Liver (tissue), 9 donors: ENCODE measurements around the gene FAM168B. TPM values are rescaled to one million over a fixed set of nuclear protein-coding genes. Genes with fewer than 3 reads are reported as not detected.

Source experiments
- DNase-seq: peaks from one replicate; pipeline ENCODE4 v3.0.0-alpha.2; 2017; ENCODE audit warnings: low spot score
- H3K27ac ChIP-seq, 2 donors: one replicate each; pipeline ENCODE4 v1.7.0; 2013; ENCODE audit warnings: inconsistent platforms in 2 of 2, low read length in 2 of 2, control low read depth in 1 of 2, low read depth in 1 of 2, mild to moderate bottlenecking in 1 of 2
- H3K27me3 ChIP-seq, 4 donors: one replicate each; pipeline versions ENCODE4 v1.6.1 to v1.7.0; 2013; ENCODE audit warnings: low read length in 3 of 4, inconsistent platforms in 1 of 4, mild to moderate bottlenecking in 1 of 4, moderate library complexity in 1 of 4; ENCODE audit not compliant: control insufficient read depth in 4 of 4, insufficient read depth in 4 of 4
- H3K36me3 ChIP-seq, 4 donors: one replicate each; pipeline versions ENCODE4 v1.6.1 to v1.7.0; 2013; ENCODE audit warnings: low read length in 3 of 4, mild to moderate bottlenecking in 3 of 4, low read depth in 1 of 4, moderate library complexity in 1 of 4; ENCODE audit not compliant: control insufficient read depth in 4 of 4, insufficient read depth in 3 of 4
- H3K4me1 ChIP-seq, 4 donors: one replicate each; pipeline versions ENCODE4 v1.6.1 to v1.7.0; 2013; ENCODE audit warnings: low read length in 3 of 4, mild to moderate bottlenecking in 3 of 4, moderate library complexity in 1 of 4; ENCODE audit not compliant: control insufficient read depth in 4 of 4, insufficient read depth in 4 of 4
- H3K4me3 ChIP-seq, 3 donors: one replicate each; pipeline versions ENCODE4 v1.6.1 to v1.7.0; 2013; ENCODE audit warnings: low read length in 3 of 3, control low read depth in 1 of 3, low read depth in 1 of 3, mild to moderate bottlenecking in 1 of 3
- H3K9ac ChIP-seq, 2 donors: one replicate each; pipeline ENCODE4 v1.7.0; 2013; ENCODE audit warnings: low read length in 2 of 2, mild to moderate bottlenecking in 2 of 2, moderate library complexity in 2 of 2, control low read depth in 1 of 2, low read depth in 1 of 2
- H3K9me3 ChIP-seq, 4 donors: one replicate each; pipeline versions ENCODE4 v1.6.1 to v1.7.0; 2013; ENCODE audit warnings: low read length in 3 of 4; ENCODE audit not compliant: control insufficient read depth in 4 of 4
- CTCF ChIP-seq: fragments of 150-350 bp; IDR thresholded peaks from 2 replicates; pipeline ENCODE4 v1.5.1; 2017; ENCODE audit warnings: improper control_type of control experiment, low read depth, low read length; ENCODE audit not compliant: missing input control
- GABPA ChIP-seq, 2 donors: IDR thresholded peaks in 1 of 2; conservative IDR thresholded peaks in 1 of 2; 2 replicates each; pipeline ENCODE4 v1.6.1; 2016; ENCODE audit warnings: antibody characterized with exemption in 2 of 2, mild to moderate bottlenecking in 1 of 2, moderate library complexity in 1 of 2
- MAX ChIP-seq: IDR thresholded peaks from 2 replicates; pipeline ENCODE4 v1.6.1; 2016; ENCODE audit warnings: antibody characterized with exemption
- NR2F2 ChIP-seq: IDR thresholded peaks from 2 replicates; pipeline ENCODE4 v1.6.1; 2016; ENCODE audit warnings: antibody characterized with exemption
- REST ChIP-seq: IDR thresholded peaks from 2 replicates; pipeline ENCODE4 v1.6.1; 2016; ENCODE audit warnings: antibody characterized with exemption, mild to moderate bottlenecking
- RXRA ChIP-seq, 2 donors: IDR thresholded peaks; 2 replicates each; pipeline ENCODE4 v1.6.1; 2017 to 2018; ENCODE audit warnings: antibody characterized with exemption in 2 of 2, mild to moderate bottlenecking in 1 of 2
- YY1 ChIP-seq: IDR thresholded peaks from 2 replicates; pipeline ENCODE4 v1.6.1; 2016; ENCODE audit warnings: antibody characterized with exemption, mild to moderate bottlenecking
- ZBTB33 ChIP-seq: IDR thresholded peaks from 2 replicates; pipeline ENCODE4 v1.6.1; 2016; ENCODE audit warnings: antibody characterized with exemption
- WGBS: extraction: QIAGEN DNeasy Blood & Tissue Kit; methylation state at CpG from one replicate; pipeline ENCODE4 v1.1.7; 2013; 5-methylcytosine and 5-hydroxymethylcytosine counted together
- polyA plus RNA-seq, 2 donors: library from polyadenylated mRNA; stranded (reverse) in 1 of 2; unstranded in 1 of 2; fragments of 200-250 nt in 1 of 2; fragments of >200 nt in 1 of 2; fragmentation: Nextera tagmentation in 1 of 2; extraction: Ambion mirVana in 1 of 2; gene quantifications; one replicate each; pipeline versions ENCODE4 v1.2.1 to v1.2.3, GENCODE V29; 2013 to 2015
- total RNA-seq, 2 donors: library from RNA; depleted of rRNA; stranded (reverse); fragments of >200 nt; gene quantifications; one replicate each; pipeline ENCODE4 v1.2.3, GENCODE V29; 2014
- donor health status: healthy.
- donor health status: healthy.
- donor health status: healthy.
- donor health status: healthy.
- donor health status: healthy.

Gene FAM168B
- total and polyA plus RNA-seq, 4 donors: 13.9 to 62.3 (median 30.8) TPM

GRCh38 chr2:131047920-131048560 lies 45.2 kb downstream of the FAM168B start:
- WGBS: 93% methylated on average over 11 of the region's 11 CpGs

More at GRCh38 chr2:131047920-131048560, 45.2 kb downstream of the FAM168B start:
- H3K9me3 ChIP-seq: no peaks in the 10 kb centered on the region
- TF ChIP-seq CTCF (no peak), REST (no peak), NR2F2 (no peak), RXRA (IDR thresholded peaks at IDR 0.05) (no peak), GABPA (IDR thresholded peaks at IDR 0.05 in 1 of 2, conservative IDR thresholded peaks at IDR 0.05 in 1 of 2) (no peak), MAX (no peak), ZBTB33 (no peak), YY1 (no peak)
- no peak for DNase-seq
- no peaks in the 10 kb centered on the region for H3K4me1 ChIP-seq
- H3K4me3 ChIP-seq: no peak overlapping the region
- no peaks in the 10 kb centered on the region for H3K27me3 ChIP-seq
- no peak overlapping the region for H3K27ac ChIP-seq
- H3K9ac ChIP-seq: no peak overlapping the region
- peaks cover 9 to 61% (median 44%) of the 10 kb centered on the region in 4 donors for H3K36me3 ChIP-seq
